Endometrial microvascular endothelial cells (primary cell): Measurements from ENCODE around the gene ZCCHC2. TPM values are rescaled to one million over a fixed set of nuclear protein-coding genes. Genes with fewer than 3 reads are reported as not detected.

Experiments
- in situ Hi-C: cut with HindIII; loops from 2 replicates; pipeline ENCODE4 v1.10.0; 2017; ENCODE audit warnings: low sequenced_read_pairs, low pct_unique_long_range_greater_than_20kb; ENCODE audit errors: inconsistent ontology term
- total RNA-seq: library from RNA; depleted of rRNA; stranded (reverse); fragments of >200 nt; gene quantifications from one replicate; pipeline ENCODE4 v1.2.3, GENCODE V29; 2015; ENCODE audit errors: inconsistent ontology term

Gene ZCCHC2
- 18.7 TPM for total RNA-seq

DNA sequence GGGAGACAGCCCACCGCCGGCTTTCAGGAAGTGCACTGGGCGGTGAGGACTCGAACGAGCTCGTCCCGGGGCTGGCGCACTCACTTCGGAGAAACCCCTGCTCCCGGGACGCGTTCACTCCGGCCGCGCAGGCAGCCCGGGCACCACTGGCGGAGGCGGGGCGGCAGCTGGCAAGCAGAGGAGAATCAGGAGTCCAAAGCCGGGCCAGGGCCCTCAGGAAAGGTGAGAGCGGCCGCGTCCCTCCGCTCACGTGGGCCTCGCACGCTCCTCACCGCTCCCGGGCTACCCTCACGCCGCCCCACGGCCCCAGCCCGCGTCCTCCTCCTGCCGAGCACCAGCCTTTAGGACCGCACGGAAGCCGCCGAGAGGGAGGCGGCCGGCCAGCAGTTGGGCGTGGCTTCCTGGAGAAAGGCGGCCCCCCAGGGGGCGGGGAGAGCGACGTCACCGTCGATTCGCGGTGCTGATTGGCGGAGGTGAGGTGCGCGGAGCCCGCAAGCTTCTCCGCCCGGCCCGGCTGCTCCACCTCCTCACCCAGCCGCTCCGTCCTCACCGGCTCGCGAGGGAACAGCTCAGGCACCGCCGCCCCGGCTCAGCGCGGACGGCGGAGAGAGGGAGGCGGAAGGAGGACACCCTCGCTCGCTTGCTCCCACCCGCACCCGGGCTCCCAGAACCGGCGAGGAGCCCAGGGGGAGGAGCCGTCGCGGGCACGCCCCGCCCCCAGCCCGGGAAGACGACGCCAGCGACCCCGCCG, at the start of gene ZCCHC2:
Gene ZCCHC2, plus strand, starts transcription at position 522 of the 751 bp plus-strand sequence. CDS start 400 bp downstream, outside the sequence.
- in situ Hi-C loops: no loop called here

DNA sequence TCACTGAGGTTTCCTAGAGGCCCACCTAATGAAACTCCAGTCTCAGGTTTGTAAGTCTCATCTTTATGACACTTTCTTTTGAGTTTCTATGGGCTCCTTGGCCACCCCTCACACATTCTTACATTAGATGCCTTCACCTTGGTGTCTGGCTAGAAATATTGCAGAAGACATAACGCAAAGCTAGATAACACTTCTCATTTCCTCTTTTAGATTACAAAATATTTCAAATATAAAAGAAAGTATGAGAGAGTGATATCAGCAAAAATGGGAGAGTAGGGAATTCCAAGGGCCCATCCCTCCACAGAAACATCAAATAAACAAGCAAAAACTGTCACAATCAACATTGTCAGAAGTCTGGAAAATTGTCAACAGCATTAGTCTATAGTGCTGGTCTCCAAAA, 43.3 kb upstream of the ZCCHC2 start:
- in situ Hi-C loops: no loop called here

DNA sequence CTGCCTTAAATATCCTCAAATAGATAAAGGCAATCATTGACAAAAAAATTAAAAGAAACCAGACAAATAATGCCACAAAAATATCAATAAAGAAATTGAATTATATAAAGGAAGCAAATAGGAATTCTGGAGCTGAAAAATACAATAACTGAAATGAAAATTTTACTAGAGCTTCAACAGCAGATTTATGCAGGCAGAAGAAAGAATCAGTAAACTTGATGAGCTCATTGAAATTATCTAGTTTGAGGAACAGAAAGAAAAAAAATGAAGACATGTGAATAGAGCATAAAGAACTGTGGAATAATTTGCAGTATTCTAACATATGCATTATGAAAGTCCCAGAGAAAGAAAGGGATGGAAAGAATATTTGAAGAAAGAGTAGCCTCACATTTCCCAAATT, 41.9 kb upstream of the ZCCHC2 start:
- in situ Hi-C loops: no loop called here

DNA sequence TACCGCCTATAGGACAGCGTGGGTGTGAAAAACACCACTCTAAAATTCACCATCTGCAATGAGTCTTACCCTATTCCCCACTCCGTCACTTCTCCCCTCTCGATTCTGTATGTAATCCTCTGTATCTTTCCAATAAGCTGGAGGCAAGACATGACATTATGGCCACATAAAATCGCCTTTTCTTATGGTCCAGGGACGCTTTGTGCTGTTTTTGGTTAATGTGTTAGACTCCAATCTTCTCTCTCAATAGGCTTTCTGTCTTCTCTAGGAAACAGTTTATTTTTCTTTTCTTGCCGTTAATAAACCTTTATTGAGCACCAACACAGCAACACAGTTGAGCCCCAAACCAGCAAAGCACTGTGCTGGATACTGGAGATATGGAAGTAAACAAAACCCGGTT, 37.9 kb upstream of the ZCCHC2 start:
- in situ Hi-C loops: no loop called here

DNA sequence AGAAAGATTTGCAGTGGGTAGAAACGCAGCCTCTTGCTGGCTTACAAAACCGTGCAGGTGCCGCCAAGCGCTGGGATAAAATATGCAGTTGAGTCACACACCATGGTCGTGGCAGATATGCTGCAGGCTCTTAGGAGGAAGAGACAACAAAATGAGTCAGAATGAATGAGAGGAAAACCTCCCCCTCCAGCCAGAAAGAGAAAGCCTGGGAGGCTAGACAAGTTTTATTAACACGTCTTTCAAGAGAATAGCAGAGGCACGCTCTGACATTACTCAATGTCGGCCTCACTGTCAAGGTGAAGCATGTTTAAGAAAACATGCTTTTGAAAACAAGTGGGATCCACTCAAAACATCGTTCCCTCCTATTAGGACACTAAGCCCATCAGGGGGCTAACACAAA, 37.1 kb upstream of the ZCCHC2 start:
- in situ Hi-C loops: no loop called here

DNA sequence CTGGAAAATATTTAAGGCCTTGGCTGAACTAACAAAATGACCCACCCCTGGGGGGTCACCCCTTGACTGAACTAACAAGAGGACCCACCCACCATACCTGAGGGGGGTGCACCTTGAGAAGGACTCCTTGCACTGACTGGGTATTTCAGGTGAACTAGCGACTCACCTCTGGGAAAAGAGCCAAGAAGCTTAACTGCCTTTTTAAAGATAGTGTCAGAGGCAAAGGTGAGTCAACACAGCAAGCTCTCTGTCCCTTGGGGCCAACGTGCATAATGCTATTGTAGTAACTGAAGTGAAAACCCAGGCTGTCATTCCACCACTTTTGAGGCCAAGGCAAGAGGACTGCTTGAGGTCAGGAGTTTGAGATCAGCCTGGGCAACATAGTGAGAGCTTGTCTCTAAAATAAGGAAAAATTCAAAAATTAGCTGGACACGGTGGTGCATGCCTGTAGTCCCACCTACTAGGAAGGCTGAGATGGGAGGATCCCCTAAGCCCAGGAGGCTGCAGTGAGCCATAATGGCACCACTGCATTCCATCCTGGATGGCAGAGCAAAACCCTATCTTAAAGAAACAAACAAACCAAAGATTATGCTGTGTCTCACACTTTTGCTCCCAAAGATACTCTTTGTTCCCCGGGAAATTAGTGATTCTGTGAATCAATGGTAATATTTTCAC, 36.4 kb upstream of the ZCCHC2 start:
- in situ Hi-C loops: no loop called here

DNA sequence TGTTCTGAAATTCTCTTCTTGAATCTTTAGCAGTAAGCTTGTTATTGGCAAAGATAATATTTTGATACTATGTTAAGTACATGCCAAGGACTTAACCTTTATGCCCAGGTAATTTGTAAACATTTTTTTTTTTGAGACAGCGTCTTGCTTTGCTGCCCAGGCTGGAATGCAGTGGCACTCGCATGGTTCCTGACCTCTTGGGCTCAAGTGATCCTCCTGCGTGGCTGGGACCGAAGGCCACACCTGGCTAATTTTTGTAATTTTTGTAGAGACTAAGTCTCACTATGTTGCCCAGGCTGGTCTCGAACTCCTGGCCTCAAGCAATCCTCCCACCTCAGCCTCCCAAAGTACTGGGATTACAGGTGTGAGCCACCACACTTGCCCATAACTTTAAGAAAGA, 35.7 kb upstream of the ZCCHC2 start:
- in situ Hi-C loops: no loop called here

DNA sequence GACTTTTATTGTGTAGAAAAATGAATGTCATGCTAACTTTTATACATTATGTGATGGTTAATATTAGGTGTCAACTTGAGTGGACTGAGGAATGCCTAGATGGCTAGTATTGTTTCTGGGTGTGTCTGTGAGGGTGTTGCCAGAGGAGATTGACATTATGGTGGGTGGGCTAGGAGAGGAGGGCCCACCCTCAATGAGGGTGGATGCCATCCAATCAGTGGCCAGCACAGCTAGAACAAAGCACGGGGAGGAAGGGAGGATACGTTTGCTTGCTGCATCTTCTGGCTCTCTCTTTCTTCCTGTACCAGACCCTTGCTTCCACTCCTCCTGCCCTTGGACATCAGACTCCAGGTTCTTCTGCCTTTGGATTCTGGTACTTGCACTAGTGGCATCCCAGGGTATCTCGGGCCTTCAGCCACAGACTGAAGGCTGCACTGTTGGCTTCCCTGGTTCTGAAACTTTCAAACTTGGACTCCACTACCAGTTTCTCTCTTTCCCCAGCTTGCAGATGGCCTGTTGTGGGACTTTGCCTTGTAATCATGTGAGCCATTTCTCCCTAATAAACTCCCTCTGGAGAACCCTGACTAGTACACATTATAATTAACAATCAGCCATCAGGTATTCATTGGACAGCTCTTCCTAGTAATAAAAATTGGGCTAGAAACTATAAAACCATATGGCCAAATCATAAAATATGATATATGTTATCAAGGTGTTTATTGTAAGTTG, 31.7 kb upstream of the ZCCHC2 start:
- in situ Hi-C loops: no loop called here

DNA sequence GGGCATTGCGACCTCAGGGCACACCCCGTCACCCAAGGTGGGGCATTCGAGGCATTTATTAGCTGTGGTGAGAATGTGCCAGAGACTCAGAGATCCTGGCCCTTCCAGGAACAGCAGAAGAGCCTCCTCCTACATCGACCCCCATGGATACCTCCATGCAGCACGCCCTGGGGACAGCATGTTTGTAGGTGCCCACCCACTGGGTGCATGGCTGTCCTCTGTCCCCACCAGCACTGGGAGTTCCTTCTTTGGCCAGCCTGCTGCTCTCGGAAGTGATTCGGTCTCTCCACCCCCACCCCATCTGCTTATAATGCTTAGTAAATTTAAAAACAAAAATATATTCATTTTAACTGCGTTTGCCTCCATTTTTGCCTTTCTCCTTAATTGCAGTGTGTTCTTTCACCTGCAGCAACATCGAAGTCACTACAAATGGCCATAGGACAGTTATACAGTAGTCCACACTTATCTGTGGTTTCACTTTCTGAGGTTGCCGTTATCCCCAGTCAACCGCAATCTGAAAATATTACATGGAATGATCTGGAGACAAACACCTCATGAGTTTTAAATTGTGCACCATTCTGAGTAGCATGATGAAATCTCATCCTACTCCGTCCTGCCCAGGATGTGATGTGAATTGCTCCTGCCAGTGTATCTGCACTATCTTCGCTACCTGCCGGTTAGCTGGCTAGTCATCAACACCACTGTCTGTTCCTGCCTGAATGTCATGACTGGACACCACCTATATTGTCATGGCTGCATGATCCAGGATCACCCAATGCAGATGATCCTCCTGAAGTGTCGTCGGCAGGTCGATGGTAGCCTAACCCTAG, 29.6 kb upstream of the ZCCHC2 start:
- in situ Hi-C loops: no loop called here

DNA sequence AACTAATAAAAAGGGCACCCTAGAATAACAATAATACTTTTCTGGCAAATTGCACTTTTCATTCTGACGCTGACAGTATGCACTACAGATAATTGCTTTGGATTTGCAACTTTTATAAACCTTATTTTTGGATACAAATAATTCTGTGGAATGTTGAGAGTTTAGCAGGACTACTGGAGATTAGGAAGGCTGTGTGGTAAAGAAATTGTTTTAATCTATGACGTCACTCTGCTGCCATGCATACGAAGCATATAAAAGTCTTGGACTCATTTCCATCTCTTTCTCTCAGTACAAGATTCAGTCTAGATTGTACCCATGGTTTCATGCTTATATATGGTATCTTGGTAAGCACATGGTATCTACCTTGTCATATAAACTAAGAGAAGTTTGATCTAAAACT, 28.1 kb upstream of the ZCCHC2 start:
- in situ Hi-C loops: no loop called here

DNA sequence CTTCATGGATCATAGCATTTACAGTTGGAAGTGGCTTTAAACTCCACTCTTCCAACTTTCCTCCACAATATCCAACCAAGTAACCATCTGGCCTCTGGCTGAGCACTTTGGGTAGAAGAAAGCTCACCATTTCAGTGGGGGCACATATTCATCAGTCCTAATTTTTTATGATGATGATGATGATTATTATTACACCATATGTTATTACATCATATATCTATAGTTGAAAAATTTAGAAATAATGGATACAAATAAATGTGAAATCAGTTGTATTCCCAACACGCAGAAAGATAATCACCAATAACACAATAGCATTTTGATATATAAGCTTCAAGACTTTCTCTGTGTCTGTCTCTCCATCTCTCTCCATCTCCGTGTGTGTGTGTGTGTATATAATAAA, 26.6 kb upstream of the ZCCHC2 start:
- in situ Hi-C loops: no loop called here

DNA sequence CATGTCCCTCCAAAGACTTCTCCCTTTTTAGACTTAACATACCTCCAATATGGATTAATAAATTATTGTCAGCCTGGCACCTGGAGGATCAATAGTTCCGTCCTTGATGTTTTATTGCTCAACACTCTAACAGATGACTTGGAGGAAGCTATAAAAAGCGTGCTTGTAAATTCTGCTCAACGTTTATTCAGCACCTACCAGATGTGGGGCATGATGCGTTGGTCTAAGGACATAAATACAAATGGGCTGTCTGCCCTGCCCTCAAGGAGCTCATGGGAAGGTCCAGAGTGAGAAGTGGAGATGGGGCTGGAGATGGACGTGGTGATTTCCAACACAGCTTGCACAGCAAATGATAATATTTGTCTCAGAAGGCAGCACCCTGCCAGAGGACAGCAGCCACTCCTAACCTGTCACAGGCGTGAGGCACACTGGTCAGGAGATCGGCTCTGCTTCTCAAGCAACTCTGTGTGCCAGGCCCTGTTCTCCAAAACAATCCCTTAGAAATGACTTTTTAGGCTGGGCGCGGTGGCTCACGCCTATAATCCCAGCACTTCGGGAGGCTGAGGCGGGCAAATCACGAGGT, 25.5 kb upstream of the ZCCHC2 start:
- in situ Hi-C loops: no loop called here

DNA sequence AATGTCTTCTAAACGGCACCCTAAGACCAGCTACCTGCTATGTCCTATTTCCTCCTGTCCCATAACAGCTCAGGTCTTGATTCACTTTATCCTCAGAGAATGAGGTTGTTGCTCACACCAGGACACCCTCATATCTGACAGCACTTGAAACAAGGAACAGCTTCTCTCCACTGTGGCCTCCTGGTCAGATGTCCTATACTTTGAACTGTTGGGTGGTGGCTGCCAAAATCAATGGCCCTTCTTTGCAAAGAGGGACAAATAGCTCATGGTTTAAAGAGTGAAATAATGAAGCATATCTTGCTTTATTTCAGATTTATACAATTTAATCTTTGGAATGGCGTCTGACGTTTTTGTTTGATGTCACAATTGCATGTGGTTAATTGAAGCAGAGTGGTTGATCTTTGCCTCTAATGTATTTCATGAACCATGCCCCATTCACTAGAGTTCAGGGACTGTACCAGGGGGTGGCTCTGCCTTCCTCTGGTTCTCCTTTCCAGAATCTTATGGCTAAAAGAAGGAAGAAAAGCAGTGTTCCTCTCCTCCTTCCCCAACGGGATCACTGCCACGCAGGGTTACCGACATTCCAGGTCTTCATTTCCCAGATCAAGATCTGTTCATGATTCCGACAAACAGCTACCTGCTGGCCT, 24.1 kb upstream of the ZCCHC2 start:
- in situ Hi-C loops: no loop called here

DNA sequence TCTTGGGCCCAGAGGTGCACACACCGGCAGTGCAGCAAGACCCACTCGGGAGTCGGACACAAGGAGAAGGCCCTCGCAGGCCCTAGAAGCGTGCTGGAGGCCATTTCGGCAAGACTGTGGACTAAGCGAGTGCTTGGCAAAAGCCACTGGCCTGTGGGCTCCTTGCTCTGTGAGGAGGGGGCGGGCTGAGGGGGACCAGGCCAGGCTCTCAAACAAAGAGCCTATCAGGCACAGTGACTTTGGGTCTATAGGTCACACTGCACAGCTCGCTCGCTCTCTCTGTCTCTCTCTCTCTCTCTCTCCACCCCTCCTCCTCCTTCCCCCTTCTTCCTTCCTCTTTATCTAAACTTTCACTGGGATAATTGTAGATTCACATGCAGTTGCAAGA, 23.6 kb upstream of the ZCCHC2 start:
- in situ Hi-C loops: no loop called here

DNA sequence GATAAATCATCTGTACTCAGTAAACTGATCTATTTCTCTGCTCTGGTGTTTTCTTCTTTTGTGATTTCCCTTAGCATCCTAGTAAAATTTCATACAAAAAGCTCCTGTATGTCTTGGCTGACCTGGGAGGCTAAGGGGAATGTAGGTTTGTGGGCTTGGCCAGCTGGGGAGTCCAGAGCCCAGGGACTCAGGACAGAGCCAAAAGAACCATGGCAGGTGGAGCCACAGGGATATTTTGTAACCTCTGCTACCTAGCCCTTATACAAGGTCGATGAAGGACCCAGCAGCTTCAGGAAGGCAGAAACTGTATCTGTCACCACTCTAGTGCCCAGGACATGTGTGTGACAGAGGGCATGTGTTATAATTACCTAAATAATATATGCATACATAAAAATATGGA, 22.7 kb upstream of the ZCCHC2 start:
- in situ Hi-C loops: no loop called here

DNA sequence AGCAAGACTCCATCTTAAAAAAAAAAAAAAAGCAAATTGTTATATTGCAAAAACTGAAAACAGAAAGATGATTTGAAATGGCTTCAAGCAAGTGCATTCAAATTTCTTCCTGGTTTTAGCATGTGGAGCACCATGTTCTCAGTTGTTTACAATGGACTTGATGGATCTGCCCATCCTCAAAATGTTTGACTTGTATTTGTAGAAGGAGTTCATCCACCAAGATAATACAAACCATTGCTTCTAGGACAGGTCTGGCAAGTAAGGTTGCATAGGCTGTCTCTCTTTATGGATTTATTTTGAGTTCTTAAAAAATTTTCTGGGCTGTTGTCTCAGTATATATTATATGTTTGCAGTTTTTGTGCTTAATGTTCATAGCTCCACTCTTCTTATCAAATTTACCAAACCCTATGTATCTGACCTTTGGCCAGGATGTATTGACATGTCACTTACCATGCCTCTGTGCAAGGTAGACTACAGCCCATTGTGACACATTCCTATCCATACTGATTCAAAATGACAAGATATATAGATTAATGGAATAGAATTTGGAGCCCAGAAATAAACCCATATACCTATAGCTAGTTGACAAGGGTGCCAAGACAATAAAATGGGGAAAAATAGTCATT, 21.7 kb upstream of the ZCCHC2 start:
- in situ Hi-C loops: no loop called here

DNA sequence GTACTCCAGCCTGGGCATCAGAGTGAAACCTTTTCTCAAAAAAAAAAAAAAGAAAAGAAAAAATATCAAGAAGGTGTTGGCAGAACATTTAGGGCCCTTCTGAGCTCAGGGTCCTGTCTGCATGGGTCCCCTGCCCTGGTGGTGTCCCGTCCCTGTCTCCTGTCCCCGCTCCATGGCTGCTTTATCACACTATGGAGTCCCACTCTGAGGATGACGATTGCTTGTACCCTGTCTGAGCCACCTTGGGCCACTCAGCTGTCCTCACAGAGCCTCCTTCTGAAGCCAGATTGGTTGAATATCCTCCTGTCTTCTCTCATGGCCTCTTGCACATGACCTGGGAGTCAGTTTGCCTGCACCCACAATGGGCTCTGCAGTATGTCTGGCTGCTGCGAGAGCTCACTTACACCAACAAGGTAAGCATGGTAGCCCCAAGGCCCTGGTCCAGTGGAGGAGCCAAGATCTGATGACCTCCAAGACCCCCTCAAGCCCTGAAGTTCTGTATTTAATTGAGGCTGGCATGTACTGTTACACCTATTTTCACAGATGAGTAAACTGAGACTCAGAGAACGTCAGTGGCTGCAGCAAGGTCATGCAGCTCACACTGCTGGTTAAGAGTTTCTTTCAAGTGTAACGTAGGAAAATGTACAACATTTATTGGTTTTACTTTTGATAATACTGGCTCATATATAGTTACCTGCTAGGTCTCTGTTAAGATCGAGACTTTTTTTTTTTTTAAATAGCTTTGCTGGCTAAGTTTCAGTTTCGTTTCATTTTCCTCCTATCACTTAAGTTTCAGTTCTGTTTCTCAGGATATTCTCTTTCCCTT, 16.9 kb upstream of the ZCCHC2 start:
- in situ Hi-C loops: no loop called here
